HepG2 (cell line): Measurements from ENCODE around the gene NKAIN4. TPM values are rescaled to one million over a fixed set of nuclear protein-coding genes. Genes with fewer than 3 reads are reported as not detected.

Source experiments
- CENPX ChIP-seq: sonication (generic); formaldehyde crosslinking; IDR thresholded peaks from 2 replicates; pipeline ENCODE4 v1.9.0; 2021; ENCODE audit warnings: mild to moderate bottlenecking, missing genetic modification reagents, moderate library complexity
- CSRNP2 ChIP-seq: sonication (generic); formaldehyde crosslinking; conservative IDR thresholded peaks from 2 replicates; pipeline ENCODE4 v1.8.0; 2022; ENCODE audit warnings: low read depth, missing genetic modification reagents
- HMG20A ChIP-seq: IDR thresholded peaks from 2 replicates; pipeline ENCODE4 v1.6.1; 2016; ENCODE audit warnings: borderline replicate concordance
- HOXD1 ChIP-seq: sonication (generic); formaldehyde crosslinking; IDR thresholded peaks from 2 replicates; pipeline ENCODE4 v1.5.0; 2020; ENCODE audit warnings: missing genetic modification reagents
- IRX3 ChIP-seq: sonication (generic); formaldehyde crosslinking; IDR thresholded peaks from 2 replicates; pipeline ENCODE4 v1.8.1; 2023; ENCODE audit warnings: mild to moderate bottlenecking, low read depth, missing genetic modification reagents, borderline replicate concordance
- NFATC3 ChIP-seq: sonication (generic); formaldehyde crosslinking; IDR thresholded peaks from 2 replicates; pipeline ENCODE4 v1.5.1; 2020; ENCODE audit warnings: mild to moderate bottlenecking, missing genetic modification reagents
- NR2F2 ChIP-seq: IDR thresholded peaks from 2 replicates; pipeline ENCODE4 v1.6.1; 2012; ENCODE audit warnings: low read depth, inconsistent platforms, borderline replicate concordance
- PAX8 ChIP-seq: sonication (generic); formaldehyde crosslinking; IDR thresholded peaks from 2 replicates; pipeline ENCODE4 v1.8.0; 2022; ENCODE audit warnings: mild to moderate bottlenecking, missing genetic modification reagents, borderline replicate concordance
- PHF20 ChIP-seq: sonication (generic); formaldehyde crosslinking; IDR thresholded peaks from 2 replicates; pipeline ENCODE4 v1.5.0; 2020; ENCODE audit warnings: mild to moderate bottlenecking, missing genetic modification reagents
- RBM22 ChIP-seq: fragments of 200-400 bp; formaldehyde crosslinking; optimal IDR thresholded peaks from 2 replicates; pipeline ENCODE3; 2017; ENCODE audit warnings: mild to moderate bottlenecking, low read length, moderate library complexity
- REXO4 ChIP-seq: sonication (generic); formaldehyde crosslinking; IDR thresholded peaks from 2 replicates; pipeline ENCODE4 v1.8.0; 2022; ENCODE audit warnings: missing genetic modification reagents, mild to moderate bottlenecking, borderline replicate concordance
- RXRB ChIP-seq: IDR thresholded peaks from 2 replicates; pipeline ENCODE4 v1.6.1; 2016; ENCODE audit warnings: borderline replicate concordance, missing genetic modification reagents, missing compliant biosample characterization
- U2AF2 ChIP-seq: fragments of 200-400 bp; formaldehyde crosslinking; IDR thresholded peaks from 2 replicates; pipeline ENCODE4 v1.6.1; 2017; ENCODE audit warnings: low read depth, mild to moderate bottlenecking, low read length
- ZBTB3 ChIP-seq: sonication (generic); formaldehyde crosslinking; IDR thresholded peaks from 2 replicates; pipeline ENCODE4 v1.4.0; 2020; ENCODE audit warnings: low read depth, mild to moderate bottlenecking, moderate library complexity, missing genetic modification reagents, borderline replicate concordance
- ZNF546 ChIP-seq: sonication (generic); formaldehyde crosslinking; conservative IDR thresholded peaks from 2 replicates; pipeline ENCODE4 v1.8.1; 2023; ENCODE audit warnings: mild to moderate bottlenecking, missing genetic modification reagents
- ZNF891 ChIP-seq: sonication (generic); formaldehyde crosslinking; IDR thresholded peaks from 2 replicates; pipeline ENCODE4 v1.5.0; 2020; ENCODE audit warnings: mild to moderate bottlenecking, missing genetic modification reagents
- polyA plus RNA-seq, 8 experiments: library from polyadenylated mRNA; depleted of rRNA in 3 of 8; stranded (reverse) in 7 of 8; unstranded in 1 of 8; fragments of >200 nt; fragmentation: Illumina TruSeq in 4 of 8; extraction: Trizol in 4 of 8; gene quantifications; 2 replicates each; pipeline versions ENCODE4 v1.2.1 to v1.2.3, GENCODE V29; 2011 to 2016; ENCODE audit warnings: low read depth in 4 of 8, missing spikeins in 1 of 8, mixed read lengths in 1 of 8; ENCODE audit not compliant: insufficient read depth in 1 of 8
- total RNA-seq, 5 experiments: library from RNA; depleted of rRNA; stranded (reverse); fragments of >200 nt; fragmentation: Illumina TruSeq; extraction: Trizol; gene quantifications; 2 replicates each; pipeline ENCODE4 v1.2.3, GENCODE V29; 2016; ENCODE audit warnings: low read depth in 1 of 5
- TF ChIP-seq, protein P1 (sequence below): sonication (generic); formaldehyde crosslinking; IDR thresholded peaks from 2 replicates; pipeline ENCODE4 v1.4.0; 2020; ENCODE audit warnings: missing genetic modification reagents
- TF ChIP-seq, protein P2 (sequence below): IDR thresholded peaks from 2 replicates; pipeline ENCODE4 v1.4.0; 2020; ENCODE audit warnings: mild to moderate bottlenecking, missing genetic modification reagents
- TF ChIP-seq, protein P3 (sequence below): sonication (generic); formaldehyde crosslinking; IDR thresholded peaks from 2 replicates; pipeline ENCODE4 v1.8.0; 2022; ENCODE audit warnings: missing genetic modification reagents, mild to moderate bottlenecking, borderline replicate concordance
- TF ChIP-seq, protein P4 (sequence below): sonication (generic); formaldehyde crosslinking; IDR thresholded peaks from 2 replicates; pipeline ENCODE4 v1.8.0; 2022; ENCODE audit warnings: missing genetic modification reagents, low read depth, mild to moderate bottlenecking, borderline replicate concordance

The NKAIN4 gene
- total and polyA plus RNA-seq, 2 of the 13 experiments (the other 11 are each of a cell fraction or from before 2014, with no cell fraction given): not detected

- no peak for TF ChIP-seq RBM22
- TF ChIP-seq U2AF2: no peak
- TF ChIP-seq NFATC3: no peak
- TF ChIP-seq, protein P1, sequence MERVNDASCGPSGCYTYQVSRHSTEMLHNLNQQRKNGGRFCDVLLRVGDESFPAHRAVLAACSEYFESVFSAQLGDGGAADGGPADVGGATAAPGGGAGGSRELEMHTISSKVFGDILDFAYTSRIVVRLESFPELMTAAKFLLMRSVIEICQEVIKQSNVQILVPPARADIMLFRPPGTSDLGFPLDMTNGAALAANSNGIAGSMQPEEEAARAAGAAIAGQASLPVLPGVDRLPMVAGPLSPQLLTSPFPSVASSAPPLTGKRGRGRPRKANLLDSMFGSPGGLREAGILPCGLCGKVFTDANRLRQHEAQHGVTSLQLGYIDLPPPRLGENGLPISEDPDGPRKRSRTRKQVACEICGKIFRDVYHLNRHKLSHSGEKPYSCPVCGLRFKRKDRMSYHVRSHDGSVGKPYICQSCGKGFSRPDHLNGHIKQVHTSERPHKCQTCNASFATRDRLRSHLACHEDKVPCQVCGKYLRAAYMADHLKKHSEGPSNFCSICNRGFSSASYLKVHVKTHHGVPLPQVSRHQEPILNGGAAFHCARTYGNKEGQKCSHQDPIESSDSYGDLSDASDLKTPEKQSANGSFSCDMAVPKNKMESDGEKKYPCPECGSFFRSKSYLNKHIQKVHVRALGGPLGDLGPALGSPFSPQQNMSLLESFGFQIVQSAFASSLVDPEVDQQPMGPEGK: peak; percentile 49
- TF ChIP-seq, protein P2, sequence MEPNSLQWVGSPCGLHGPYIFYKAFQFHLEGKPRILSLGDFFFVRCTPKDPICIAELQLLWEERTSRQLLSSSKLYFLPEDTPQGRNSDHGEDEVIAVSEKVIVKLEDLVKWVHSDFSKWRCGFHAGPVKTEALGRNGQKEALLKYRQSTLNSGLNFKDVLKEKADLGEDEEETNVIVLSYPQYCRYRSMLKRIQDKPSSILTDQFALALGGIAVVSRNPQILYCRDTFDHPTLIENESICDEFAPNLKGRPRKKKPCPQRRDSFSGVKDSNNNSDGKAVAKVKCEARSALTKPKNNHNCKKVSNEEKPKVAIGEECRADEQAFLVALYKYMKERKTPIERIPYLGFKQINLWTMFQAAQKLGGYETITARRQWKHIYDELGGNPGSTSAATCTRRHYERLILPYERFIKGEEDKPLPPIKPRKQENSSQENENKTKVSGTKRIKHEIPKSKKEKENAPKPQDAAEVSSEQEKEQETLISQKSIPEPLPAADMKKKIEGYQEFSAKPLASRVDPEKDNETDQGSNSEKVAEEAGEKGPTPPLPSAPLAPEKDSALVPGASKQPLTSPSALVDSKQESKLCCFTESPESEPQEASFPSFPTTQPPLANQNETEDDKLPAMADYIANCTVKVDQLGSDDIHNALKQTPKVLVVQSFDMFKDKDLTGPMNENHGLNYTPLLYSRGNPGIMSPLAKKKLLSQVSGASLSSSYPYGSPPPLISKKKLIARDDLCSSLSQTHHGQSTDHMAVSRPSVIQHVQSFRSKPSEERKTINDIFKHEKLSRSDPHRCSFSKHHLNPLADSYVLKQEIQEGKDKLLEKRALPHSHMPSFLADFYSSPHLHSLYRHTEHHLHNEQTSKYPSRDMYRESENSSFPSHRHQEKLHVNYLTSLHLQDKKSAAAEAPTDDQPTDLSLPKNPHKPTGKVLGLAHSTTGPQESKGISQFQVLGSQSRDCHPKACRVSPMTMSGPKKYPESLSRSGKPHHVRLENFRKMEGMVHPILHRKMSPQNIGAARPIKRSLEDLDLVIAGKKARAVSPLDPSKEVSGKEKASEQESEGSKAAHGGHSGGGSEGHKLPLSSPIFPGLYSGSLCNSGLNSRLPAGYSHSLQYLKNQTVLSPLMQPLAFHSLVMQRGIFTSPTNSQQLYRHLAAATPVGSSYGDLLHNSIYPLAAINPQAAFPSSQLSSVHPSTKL (CRISPR knock-in tag): 0 out of 2 replicates have a peak, but pooled peaks have one; percentile 12
- TF ChIP-seq HOXD1: no peak
- TF ChIP-seq ZNF891 (CRISPR knock-in tag): peak; percentile 40; the same call in 1 of the 2 replicates
- TF ChIP-seq, protein P3, sequence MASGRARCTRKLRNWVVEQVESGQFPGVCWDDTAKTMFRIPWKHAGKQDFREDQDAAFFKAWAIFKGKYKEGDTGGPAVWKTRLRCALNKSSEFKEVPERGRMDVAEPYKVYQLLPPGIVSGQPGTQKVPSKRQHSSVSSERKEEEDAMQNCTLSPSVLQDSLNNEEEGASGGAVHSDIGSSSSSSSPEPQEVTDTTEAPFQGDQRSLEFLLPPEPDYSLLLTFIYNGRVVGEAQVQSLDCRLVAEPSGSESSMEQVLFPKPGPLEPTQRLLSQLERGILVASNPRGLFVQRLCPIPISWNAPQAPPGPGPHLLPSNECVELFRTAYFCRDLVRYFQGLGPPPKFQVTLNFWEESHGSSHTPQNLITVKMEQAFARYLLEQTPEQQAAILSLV: no peak
- no peak for TF ChIP-seq RXRB (CRISPR knock-in tag)
- TF ChIP-seq NR2F2: 0 out of 2 replicates have a peak, but pooled peaks have one; percentile 41
- no peak for TF ChIP-seq PHF20 (CRISPR knock-in tag)
- no peak for TF ChIP-seq REXO4 (CRISPR knock-in tag)
- TF ChIP-seq, protein P4, sequence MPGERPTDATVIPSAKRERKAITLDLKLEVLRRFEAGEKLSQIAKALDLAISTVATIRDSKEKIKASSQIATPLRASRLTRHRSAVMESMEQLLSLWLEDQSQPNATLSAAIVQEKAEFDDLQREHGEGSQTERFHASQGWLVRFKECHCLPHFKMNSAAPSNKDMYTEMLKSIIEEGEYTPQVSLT (CRISPR knock-in tag): no peak; the same call in 1 of the 2 replicates
- TF ChIP-seq HMG20A (CRISPR knock-in tag): no peak
- TF ChIP-seq CENPX: no peak
- TF ChIP-seq ZNF546: no peak
- TF ChIP-seq PAX8 (CRISPR knock-in tag): no peak
- no peak for TF ChIP-seq IRX3 (CRISPR knock-in tag)
- TF ChIP-seq CSRNP2 (CRISPR knock-in tag): 0 out of 2 replicates have a peak, but pooled peaks have one; percentile 62
- TF ChIP-seq ZBTB3: no peak
Measured at GRCh38 chr20:63290677-63291472, 36.6 kb upstream of the NKAIN4 start (continued).
